BJ (cell line): ENCODE results near the gene HMGXB3. TPM values are rescaled to one million over a fixed set of nuclear protein-coding genes. Genes with fewer than 3 reads are reported as not detected.

ENCODE experiments used
- CTCF ChIA-PET: fragments of 350-600 bp; formaldehyde crosslinking; extraction: SDS; loops from one replicate; lab custom pipeline; 2021; ENCODE audit warnings: antibody characterized with exemption, inconsistent platforms; lab: Yijun Ruan, JAX
- POLR2A ChIA-PET: fragments of 300-600 bp; sonication (Branson Sonifier 250); formaldehyde crosslinking; extraction: SDS; loops from one replicate; lab custom pipeline; 2021; ENCODE audit warnings: antibody characterized with exemption; lab: Charles Lee
- DNase-seq: peaks from one replicate; pipeline ENCODE4 v3.0.0-alpha.2; 2011; ENCODE audit warnings: low read depth
- H3K27me3 ChIP-seq: 2 replicates; pipeline ENCODE4 v1.6.0; 2011; ENCODE audit warnings: low read length; ENCODE audit not compliant: control insufficient read depth, insufficient read depth
- H3K36me3 ChIP-seq: 2 replicates; pipeline ENCODE4 v1.5.1; 2011; ENCODE audit warnings: low read length; ENCODE audit not compliant: control insufficient read depth, insufficient read depth
- H3K4me3 ChIP-seq: 2 replicates; pipeline ENCODE4 v1.5.1; 2011; ENCODE audit warnings: low read depth, mild to moderate bottlenecking, control low read depth, low read length
- polyA plus RNA-seq: library from polyadenylated mRNA; depleted of rRNA; stranded (reverse); fragments of >200 nt; gene quantifications from 2 replicates; pipeline ENCODE4 v1.2.3, GENCODE V29; 2011
- TF ChIP-seq, protein P1 (sequence below): IDR thresholded peaks from 2 replicates; pipeline ENCODE4 v1.5.1; 2011; ENCODE audit warnings: low read depth, mild to moderate bottlenecking, control low read depth, inconsistent platforms, low read length, moderate library complexity; ENCODE audit not compliant: insufficient read depth

The HMGXB3 gene
- polyA plus RNA-seq, 1 experiment, result 39.0 TPM

GRCh38 chr5:150063638-150064037 lies 63.1 kb downstream of the HMGXB3 start:
- POLR2A ChIA-PET, result no interaction called here
- no peak for DNase-seq
- H3K27me3 ChIP-seq, result no peaks in the 10 kb centered on the region
- CTCF ChIA-PET, result interaction anchor here (0.9 to 1.5 kb wide), 2 partner anchors 9 to 15 kb away, joined by 4 to 5 read pairs; no protein-coding TSS in a partner anchor
- no peaks in the 10 kb centered on the region; the same call in 1 of the 2 replicates for H3K36me3 ChIP-seq
- no peak overlapping the region for H3K4me3 ChIP-seq
- TF ChIP-seq, protein P1, sequence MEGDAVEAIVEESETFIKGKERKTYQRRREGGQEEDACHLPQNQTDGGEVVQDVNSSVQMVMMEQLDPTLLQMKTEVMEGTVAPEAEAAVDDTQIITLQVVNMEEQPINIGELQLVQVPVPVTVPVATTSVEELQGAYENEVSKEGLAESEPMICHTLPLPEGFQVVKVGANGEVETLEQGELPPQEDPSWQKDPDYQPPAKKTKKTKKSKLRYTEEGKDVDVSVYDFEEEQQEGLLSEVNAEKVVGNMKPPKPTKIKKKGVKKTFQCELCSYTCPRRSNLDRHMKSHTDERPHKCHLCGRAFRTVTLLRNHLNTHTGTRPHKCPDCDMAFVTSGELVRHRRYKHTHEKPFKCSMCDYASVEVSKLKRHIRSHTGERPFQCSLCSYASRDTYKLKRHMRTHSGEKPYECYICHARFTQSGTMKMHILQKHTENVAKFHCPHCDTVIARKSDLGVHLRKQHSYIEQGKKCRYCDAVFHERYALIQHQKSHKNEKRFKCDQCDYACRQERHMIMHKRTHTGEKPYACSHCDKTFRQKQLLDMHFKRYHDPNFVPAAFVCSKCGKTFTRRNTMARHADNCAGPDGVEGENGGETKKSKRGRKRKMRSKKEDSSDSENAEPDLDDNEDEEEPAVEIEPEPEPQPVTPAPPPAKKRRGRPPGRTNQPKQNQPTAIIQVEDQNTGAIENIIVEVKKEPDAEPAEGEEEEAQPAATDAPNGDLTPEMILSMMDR, result no peak

GRCh38 chr5:150064681-150065220 lies 64.2 kb downstream of the HMGXB3 start:
- H3K27me3 ChIP-seq, result no peaks in the 10 kb centered on the region
- no peaks in the 10 kb centered on the region; the same call in 1 of the 2 replicates for H3K36me3 ChIP-seq
- CTCF ChIA-PET, result interaction anchor here (0.8 to 2.0 kb wide), 5 partner anchors 10 to 227 kb away, joined by 3 to 5 read pairs (median 5); no protein-coding TSS in a partner anchor
- POLR2A ChIA-PET, result no interaction called here
- H3K4me3 ChIP-seq, result no peak overlapping the region
- DNase-seq, result no peak
- TF ChIP-seq, protein P1, result no peak

- Histone ChIP-seq H3K4me3 (no peak overlapping the region), H3K36me3 (no peaks in the 10 kb centered on the region), H3K27me3 (no peaks in the 10 kb centered on the region)
- ChIA-PET POLR2A (no interaction called here), CTCF (interaction anchor here (0.8 to 2.0 kb wide), 5 partner anchors 9 to 227 kb away, joined by 3 to 5 read pairs (median 4); no protein-coding TSS in a partner anchor)
- DNase-seq, result no peak
- TF ChIP-seq, protein P1, result no peak
Observed at GRCh38 chr5:150065346-150065745, 64.8 kb downstream of the HMGXB3 start.

GRCh38 chr5:150065886-150066285 lies 65.3 kb downstream of the HMGXB3 start:
- ChIA-PET CTCF (interaction anchor here (1.1 to 2.0 kb wide), 4 partner anchors 11 to 76 kb away, joined by 3 to 5 read pairs (median 4); no protein-coding TSS in a partner anchor), POLR2A (no interaction called here)
- no peak for DNase-seq

DNA sequence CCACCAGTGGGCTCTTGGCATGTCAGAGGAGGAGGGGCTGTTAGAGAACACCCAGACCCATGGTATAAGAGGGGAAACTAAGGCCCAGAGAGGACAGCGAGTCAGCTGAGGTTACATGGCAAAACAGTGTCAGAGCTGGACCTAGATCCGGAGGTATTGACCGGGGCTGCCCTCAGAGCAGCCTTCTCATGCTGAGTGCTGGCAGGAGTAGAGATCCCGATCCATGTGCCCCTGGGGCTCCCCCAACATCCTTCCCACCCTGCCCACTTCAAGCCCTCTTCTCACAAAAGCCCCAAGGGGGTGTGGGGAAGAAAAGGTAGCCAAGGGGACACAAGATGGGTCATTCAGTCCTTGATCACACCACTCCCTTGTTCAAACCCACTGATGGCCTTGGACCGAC lies 65.9 kb downstream of the HMGXB3 start:
- H3K36me3 ChIP-seq, result no peaks in the 10 kb centered on the region
- H3K4me3 ChIP-seq, result no peak overlapping the region
- POLR2A ChIA-PET, result interaction anchor here (0.6 kb wide), 1 partner anchor 7 kb away, joined by 3 read pairs; no protein-coding TSS in a partner anchor
- no peaks in the 10 kb centered on the region for H3K27me3 ChIP-seq
- TF ChIP-seq, protein P1, result no peak
- no peak for DNase-seq
- CTCF ChIA-PET, result interaction anchor here (1.1 to 1.6 kb wide), 3 partner anchors 11 to 76 kb away, joined by 3 to 4 read pairs (median 4); no protein-coding TSS in a partner anchor

More at GRCh38 chr5:150065886-150066285, 65.3 kb downstream of the HMGXB3 start:
- Histone ChIP-seq H3K36me3 (no peaks in the 10 kb centered on the region), H3K4me3 (no peak overlapping the region), H3K27me3 (no peaks in the 10 kb centered on the region)
- TF ChIP-seq, protein P1, result no peak
